ENCODE results near the gene CENPF. TPM values are rescaled to one million over a fixed set of nuclear protein-coding genes. Genes with fewer than 3 reads are reported as not detected.

CENPF gene
- total and polyA plus RNA-seq, 9 of the 15 experiments (the other 6 are each of a cell fraction or from before 2014, with no cell fraction given), result 50.6 to 180 (median 98.3) TPM

DNA sequence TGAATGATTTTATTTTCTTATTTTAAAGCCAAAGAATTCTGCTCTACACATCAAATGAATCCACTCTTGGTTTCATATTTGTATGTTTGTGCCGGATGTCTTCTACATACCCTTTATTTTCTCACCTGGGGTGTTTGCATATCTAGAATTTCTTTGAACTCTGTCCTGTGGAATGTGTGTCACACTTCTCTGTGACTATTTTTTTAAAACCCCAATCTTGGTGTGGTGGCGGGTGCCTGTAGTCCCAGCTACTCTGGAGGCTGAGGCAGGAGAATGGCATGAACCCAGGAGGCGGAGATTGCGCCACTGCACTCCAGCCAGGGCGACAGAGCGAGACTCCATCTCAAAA is 35.4 kb downstream of the CENPF start:
- ChIA-PET POLR2A (interaction anchor here (0.6 to 2.8 kb wide), 2 partner anchors 9 to 230 kb away, joined by 3 to 12 read pairs; no protein-coding TSS in a partner anchor), CTCF (ENCODE audit: low intra/inter-chr PET ratio) (no interaction called here)
- Histone ChIP-seq H3K9me3 (replicated peaks; ENCODE audit: control insufficient read depth, insufficient read depth, low read depth, low read length) (no peaks in the 10 kb centered on the region), H3K27me3 (ENCODE audit: control insufficient read depth in 2 of 2, insufficient read depth in 2 of 2, low read length in 2 of 2) (no peaks in the 10 kb centered on the region), H3K4me2 (ENCODE audit: insufficient read depth, low read length) (no peak overlapping the region), H3K4me1 (replicated peaks in 1 of 2; ENCODE audit: control insufficient read depth in 2 of 2, insufficient read depth in 2 of 2, low read length in 2 of 2) (no peaks in the 10 kb centered on the region), H3K79me2 (ENCODE audit: control insufficient read depth, insufficient read depth, low read length) (no peaks in the 10 kb centered on the region; the same call in 2 of the 3 replicates), H3K27ac (ENCODE audit: extremely low read depth, low read depth, low read length) (no peak overlapping the region), H3K9ac (ENCODE audit: insufficient read depth in 1 of 2, low read depth in 2 of 2, low read length in 2 of 2) (no peak overlapping the region), H3K9me1 (ENCODE audit: control insufficient read depth, insufficient read depth, low read length) (no peaks in the 10 kb centered on the region), H2AFZ (ENCODE audit: low read depth, low read length) (no peak overlapping the region), H3K36me3 (ENCODE audit: control insufficient read depth, insufficient read depth, low read length) (peaks cover 97% of the 10 kb centered on the region), H3K4me3 (no peak overlapping the region), H4K20me1 (replicated peaks; ENCODE audit: control insufficient read depth, insufficient read depth, low read length) (no peaks in the 10 kb centered on the region)
- 100% methylated on average over 6 of the region's 6 CpGs for WGBS (ENCODE audit: insufficient coverage, low coverage, missing lambda C conversion rate)
- in situ Hi-C loops (cut with MboI), result no loop called here
- TF ChIP-seq ZNF316 (IDR thresholded peaks at IDR 0.05) (no peak), HDAC8 (tag; IDR thresholded peaks at IDR 0.05) (no peak), TCFL5 (CRISPR knock-in tag; conservative IDR thresholded peaks at IDR 0.05) (no peak), SAFB (IDR thresholded peaks at IDR 0.05; ENCODE audit: borderline replicate concordance, low read depth, low read length) (no peak), PTTG1 (tag; IDR thresholded peaks at IDR 0.05; ENCODE audit: low read depth) (no peak), HDAC2 (IDR thresholded peaks at IDR 0.05) (no peak), ZNF444 (CRISPR knock-in tag; IDR thresholded peaks at IDR 0.05) (no peak), SIN3B (IDR thresholded peaks at IDR 0.05; ENCODE audit: low read depth) (no peak), TCF7L2 (IDR thresholded peaks at IDR 0.05; ENCODE audit: low read depth, low read length) (no peak), RHOXF2B (CRISPR knock-in tag; conservative IDR thresholded peaks at IDR 0.05) (no peak), ZNF584 (CRISPR knock-in tag; IDR thresholded peaks at IDR 0.05; ENCODE audit: low read depth) (no peak)
- TF ChIP-seq, protein P1, sequence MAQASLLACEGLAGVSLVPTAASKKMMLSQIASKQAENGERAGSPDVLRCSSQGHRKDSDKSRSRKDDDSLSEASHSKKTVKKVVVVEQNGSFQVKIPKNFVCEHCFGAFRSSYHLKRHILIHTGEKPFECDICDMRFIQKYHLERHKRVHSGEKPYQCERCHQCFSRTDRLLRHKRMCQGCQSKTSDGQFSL (CRISPR knock-in tag; IDR thresholded peaks at IDR 0.05), result no peak
- TF ChIP-seq, protein P1 (tag; IDR thresholded peaks at IDR 0.05), result no peak
- TF ChIP-seq, protein P2, sequence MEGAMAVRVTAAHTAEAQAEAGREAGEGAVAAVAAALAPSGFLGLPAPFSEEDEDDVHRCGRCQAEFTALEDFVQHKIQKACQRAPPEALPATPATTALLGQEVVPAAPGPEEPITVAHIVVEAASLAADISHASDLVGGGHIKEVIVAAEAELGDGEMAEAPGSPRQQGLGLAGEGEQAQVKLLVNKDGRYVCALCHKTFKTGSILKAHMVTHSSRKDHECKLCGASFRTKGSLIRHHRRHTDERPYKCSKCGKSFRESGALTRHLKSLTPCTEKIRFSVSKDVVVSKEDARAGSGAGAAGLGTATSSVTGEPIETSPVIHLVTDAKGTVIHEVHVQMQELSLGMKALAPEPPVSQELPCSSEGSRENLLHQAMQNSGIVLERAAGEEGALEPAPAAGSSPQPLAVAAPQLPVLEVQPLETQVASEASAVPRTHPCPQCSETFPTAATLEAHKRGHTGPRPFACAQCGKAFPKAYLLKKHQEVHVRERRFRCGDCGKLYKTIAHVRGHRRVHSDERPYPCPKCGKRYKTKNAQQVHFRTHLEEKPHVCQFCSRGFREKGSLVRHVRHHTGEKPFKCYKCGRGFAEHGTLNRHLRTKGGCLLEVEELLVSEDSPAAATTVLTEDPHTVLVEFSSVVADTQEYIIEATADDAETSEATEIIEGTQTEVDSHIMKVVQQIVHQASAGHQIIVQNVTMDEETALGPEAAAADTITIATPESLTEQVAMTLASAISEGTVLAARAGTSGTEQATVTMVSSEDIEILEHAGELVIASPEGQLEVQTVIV (CRISPR knock-in tag; IDR thresholded peaks at IDR 0.05; ENCODE audit: borderline replicate concordance), result no peak
- TF ChIP-seq, protein P3, sequence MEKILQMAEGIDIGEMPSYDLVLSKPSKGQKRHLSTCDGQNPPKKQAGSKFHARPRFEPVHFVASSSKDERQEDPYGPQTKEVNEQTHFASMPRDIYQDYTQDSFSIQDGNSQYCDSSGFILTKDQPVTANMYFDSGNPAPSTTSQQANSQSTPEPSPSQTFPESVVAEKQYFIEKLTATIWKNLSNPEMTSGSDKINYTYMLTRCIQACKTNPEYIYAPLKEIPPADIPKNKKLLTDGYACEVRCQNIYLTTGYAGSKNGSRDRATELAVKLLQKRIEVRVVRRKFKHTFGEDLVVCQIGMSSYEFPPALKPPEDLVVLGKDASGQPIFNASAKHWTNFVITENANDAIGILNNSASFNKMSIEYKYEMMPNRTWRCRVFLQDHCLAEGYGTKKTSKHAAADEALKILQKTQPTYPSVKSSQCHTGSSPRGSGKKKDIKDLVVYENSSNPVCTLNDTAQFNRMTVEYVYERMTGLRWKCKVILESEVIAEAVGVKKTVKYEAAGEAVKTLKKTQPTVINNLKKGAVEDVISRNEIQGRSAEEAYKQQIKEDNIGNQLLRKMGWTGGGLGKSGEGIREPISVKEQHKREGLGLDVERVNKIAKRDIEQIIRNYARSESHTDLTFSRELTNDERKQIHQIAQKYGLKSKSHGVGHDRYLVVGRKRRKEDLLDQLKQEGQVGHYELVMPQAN (IDR thresholded peaks at IDR 0.05; ENCODE audit: borderline replicate concordance), result no peak
- TF ChIP-seq, protein P4, sequence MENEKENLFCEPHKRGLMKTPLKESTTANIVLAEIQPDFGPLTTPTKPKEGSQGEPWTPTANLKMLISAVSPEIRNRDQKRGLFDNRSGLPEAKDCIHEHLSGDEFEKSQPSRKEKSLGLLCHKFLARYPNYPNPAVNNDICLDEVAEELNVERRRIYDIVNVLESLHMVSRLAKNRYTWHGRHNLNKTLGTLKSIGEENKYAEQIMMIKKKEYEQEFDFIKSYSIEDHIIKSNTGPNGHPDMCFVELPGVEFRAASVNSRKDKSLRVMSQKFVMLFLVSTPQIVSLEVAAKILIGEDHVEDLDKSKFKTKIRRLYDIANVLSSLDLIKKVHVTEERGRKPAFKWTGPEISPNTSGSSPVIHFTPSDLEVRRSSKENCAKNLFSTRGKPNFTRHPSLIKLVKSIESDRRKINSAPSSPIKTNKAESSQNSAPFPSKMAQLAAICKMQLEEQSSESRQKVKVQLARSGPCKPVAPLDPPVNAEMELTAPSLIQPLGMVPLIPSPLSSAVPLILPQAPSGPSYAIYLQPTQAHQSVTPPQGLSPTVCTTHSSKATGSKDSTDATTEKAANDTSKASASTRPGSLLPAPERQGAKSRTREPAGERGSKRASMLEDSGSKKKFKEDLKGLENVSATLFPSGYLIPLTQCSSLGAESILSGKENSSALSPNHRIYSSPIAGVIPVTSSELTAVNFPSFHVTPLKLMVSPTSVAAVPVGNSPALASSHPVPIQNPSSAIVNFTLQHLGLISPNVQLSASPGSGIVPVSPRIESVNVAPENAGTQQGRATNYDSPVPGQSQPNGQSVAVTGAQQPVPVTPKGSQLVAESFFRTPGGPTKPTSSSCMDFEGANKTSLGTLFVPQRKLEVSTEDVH (IDR thresholded peaks at IDR 0.05; ENCODE audit: low read depth, partially characterized antibody), result no peak
- FAIRE-seq (no peak), DNase-seq (ENCODE audit: extremely low read depth in 1 of 4, low spot score in 3 of 4) (no peak), ATAC-seq (no peak)
- no TSS peak for BruUV-seq (replicated peaks)
- intact Hi-C loops (cut with micrococcal nuclease), result no loop called here
